Lung (tissue), 12 donors: ENCODE results near the gene PGBD1. TPM values are rescaled to one million over a fixed set of nuclear protein-coding genes. Genes with fewer than 3 reads are reported as not detected.

Experiments
- ATAC-seq: fragments of 200-7000 bp; cut with Tn5 transposase; one replicate; pipeline ENCODE4 v1.9.1; 2020; ENCODE audit warnings: moderate number of reproducible peaks; ENCODE audit not compliant: insufficient read depth, low FRiP score
- DNase-seq, 3 donors: peaks; one replicate each; pipeline ENCODE4 v3.0.0-alpha.2; 2013 to 2017
- H3K27ac ChIP-seq, 2 donors: one replicate each; pipeline ENCODE4 v1.5.1; 2013; ENCODE audit warnings: mild to moderate bottlenecking in 2 of 2, moderate library complexity in 2 of 2, control low read depth in 1 of 2, inconsistent platforms in 1 of 2, low read depth in 1 of 2, low read length in 1 of 2
- H3K27me3 ChIP-seq, 3 donors: one replicate each; pipeline ENCODE4 v1.5.1; 2013; ENCODE audit warnings: low read length in 2 of 3; ENCODE audit not compliant: control insufficient read depth in 3 of 3, insufficient read depth in 3 of 3
- H3K36me3 ChIP-seq, 4 donors: one replicate each; pipeline ENCODE4 v1.5.1; 2013; ENCODE audit warnings: low read length in 4 of 4, mild to moderate bottlenecking in 1 of 4, moderate library complexity in 1 of 4; ENCODE audit not compliant: control insufficient read depth in 4 of 4, insufficient read depth in 4 of 4
- H3K4me1 ChIP-seq, 5 donors: one replicate each; pipeline ENCODE4 v1.5.1; 2013; ENCODE audit warnings: low read length in 5 of 5, mild to moderate bottlenecking in 2 of 5, moderate library complexity in 1 of 5; ENCODE audit not compliant: control insufficient read depth in 5 of 5, insufficient read depth in 5 of 5
- H3K4me3 ChIP-seq: one replicate; pipeline ENCODE4 v1.5.1; 2013; ENCODE audit warnings: mild to moderate bottlenecking, control low read depth, moderate library complexity
- H3K9ac ChIP-seq, 2 donors: one replicate each; pipeline ENCODE4 v1.5.1; 2013; ENCODE audit warnings: low read length in 2 of 2, control low read depth in 1 of 2; ENCODE audit not compliant: insufficient read depth in 1 of 2
- H3K9me3 ChIP-seq, 4 donors: one replicate each; pipeline ENCODE4 v1.5.1; 2013; ENCODE audit warnings: low read length in 3 of 4, mild to moderate bottlenecking in 1 of 4, moderate library complexity in 1 of 4; ENCODE audit not compliant: control insufficient read depth in 4 of 4, insufficient read depth in 3 of 4
- CTCF ChIP-seq: IDR thresholded peaks from 2 replicates; pipeline ENCODE4 v1.5.1; 2012; ENCODE audit warnings: mild to moderate bottlenecking; ENCODE audit errors: control extremely low read depth, extremely low read depth
- WGBS, 2 donors: extraction: QIAGEN DNeasy Blood & Tissue Kit; methylation state at CpG; one replicate each; pipeline ENCODE4 v1.1.7; 2013; 5-methylcytosine and 5-hydroxymethylcytosine counted together
- polyA plus RNA-seq, 2 donors: library from polyadenylated mRNA; stranded (reverse); fragments of 200-250 nt; gene quantifications; one replicate each; pipeline ENCODE4 v1.2.1, GENCODE V29; 2013
- total RNA-seq, 2 donors: library from RNA; depleted of rRNA in 1 of 2; stranded (reverse); fragments of >200 nt in 1 of 2; gene quantifications; one replicate each; pipeline ENCODE4 v1.2.1, GENCODE V29; 2014 to 2021
- donor health status: control.
- donor health status: control.
- donor health status: Bipolar disorder and iron deficiency.
- donor health status: healthy.
- donor health status: DM: yes; HTN: yes; CAD: no.

PGBD1 gene
- total and polyA plus RNA-seq, 4 donors = 1.8 to 5.8 (median 3.1) TPM

GRCh38 chr6:28322661-28323060 is 41.3 kb downstream of the PGBD1 start:
- H3K9ac ChIP-seq = no peak overlapping the region
- WGBS, 2 donors = 57 to 80% methylated on average over 3 of the region's 3 CpGs
- H3K27ac ChIP-seq = no peak overlapping the region
- ATAC-seq (no peak), DNase-seq (no peak)
- peaks cover 12 to 21% (median 17%) of the 10 kb centered on the region in 4 donors for H3K9me3 ChIP-seq
- H3K36me3 ChIP-seq = peaks cover 14 to 24% (median 19%) of the 10 kb centered on the region in 4 donors
- H3K27me3 ChIP-seq = no peaks in the 10 kb centered on the region
- no peak overlapping the region for H3K4me3 ChIP-seq
- H3K4me1 ChIP-seq = no peaks in the 10 kb centered on the region
- TF ChIP-seq CTCF = no peak

- H3K27ac ChIP-seq = no peak overlapping the region
- WGBS, 2 donors = 93 to 100% methylated on average over 1 of the region's 1 CpG
- H3K4me3 ChIP-seq = no peak overlapping the region
- peaks cover 14 to 25% (median 21%) of the 10 kb centered on the region in 4 donors for H3K36me3 ChIP-seq
- no peak for TF ChIP-seq CTCF
- H3K27me3 ChIP-seq = no peaks in the 10 kb centered on the region
- no peak overlapping the region for H3K9ac ChIP-seq
- no peaks in the 10 kb centered on the region for H3K4me1 ChIP-seq
- ATAC-seq (no peak), DNase-seq (no peak)
- H3K9me3 ChIP-seq = peaks cover 12 to 22% (median 18%) of the 10 kb centered on the region in 4 donors
Observed at GRCh38 chr6:28323813-28324424, 42.5 kb downstream of the PGBD1 start.

GRCh38 chr6:28326371-28326948 is 45.1 kb downstream of the PGBD1 start:
- Histone ChIP-seq H3K4me3 (no peak overlapping the region), H3K36me3 (peaks cover 14 to 25% (median 22%) of the 10 kb centered on the region in 4 donors), H3K9ac (no peak overlapping the region), H3K27me3 (no peaks in the 10 kb centered on the region), H3K4me1 (no peaks in the 10 kb centered on the region), H3K27ac (no peak overlapping the region), H3K9me3 (peaks cover 12 to 20% (median 16%) of the 10 kb centered on the region in 4 donors)
- WGBS, 2 donors = 98% methylated on average over 7 of the region's 7 CpGs
- TF ChIP-seq CTCF = no peak
- ATAC-seq (no peak), DNase-seq (no peak)
